ENCODE results near the gene MPZL3.

Gene MPZL3

DNA sequence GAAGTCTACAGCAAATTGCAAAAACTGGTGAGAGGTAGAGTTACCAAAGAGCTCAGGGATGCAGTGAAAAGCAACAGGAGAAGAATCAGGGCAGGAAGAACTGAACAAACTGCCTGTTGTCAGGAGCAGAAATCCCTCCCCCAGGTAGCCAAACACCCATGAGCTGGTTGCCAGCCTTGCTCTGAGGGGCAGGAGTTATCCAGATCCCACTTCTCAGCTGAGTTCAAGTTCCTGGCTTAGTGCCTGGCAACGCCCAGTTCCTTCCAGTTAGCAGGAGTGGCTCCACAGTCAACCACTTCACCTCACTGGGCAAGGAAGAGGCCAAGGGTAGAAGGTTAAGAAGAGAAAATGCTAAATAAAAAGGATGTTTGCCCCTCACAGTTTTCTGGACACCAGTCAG, 13.8 kb upstream of the MPZL3 start:
- in situ Hi-C loops (cut with HindIII; ENCODE audit: low sequenced_read_pairs): no loop called here

- in situ Hi-C loops (cut with HindIII; ENCODE audit: low sequenced_read_pairs): no loop called here
Observed at GRCh38 chr11:118264569-118265465, 12.7 kb upstream of the MPZL3 start.

GRCh38 chr11:118263695-118264568, 11.8 kb upstream of the MPZL3 start, which contains the start of gene MPZL2:
MPZL2 (minus strand) TSS chr11:118264297; CDS start chr11:118264153, 144 bp downstream.
- in situ Hi-C loops (cut with HindIII; ENCODE audit: low sequenced_read_pairs): no loop called here

DNA sequence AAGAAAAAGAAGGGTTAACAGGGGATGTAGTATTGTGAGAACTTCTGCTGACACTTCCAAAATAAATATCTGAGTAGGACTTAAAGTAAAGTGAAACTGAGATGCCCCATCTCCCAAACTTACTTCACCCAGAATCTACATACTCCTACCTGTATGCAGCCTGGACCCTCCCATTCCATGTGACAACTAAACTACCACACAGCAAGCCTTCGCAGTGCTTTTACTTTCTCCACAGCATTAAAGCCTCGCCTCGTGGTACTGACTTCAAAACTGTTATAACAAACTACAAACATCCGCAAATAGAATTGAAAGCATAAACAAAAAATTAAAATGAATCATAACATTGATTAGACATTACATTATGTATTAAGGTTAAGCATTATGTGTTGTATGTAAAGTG, 10.9 kb upstream of the MPZL3 start:
- in situ Hi-C loops (cut with HindIII; ENCODE audit: low sequenced_read_pairs): no loop called here

GRCh38 chr11:118260353-118260752, 8.2 kb upstream of the MPZL3 start:
- in situ Hi-C loops (cut with HindIII; ENCODE audit: low sequenced_read_pairs): no loop called here

DNA sequence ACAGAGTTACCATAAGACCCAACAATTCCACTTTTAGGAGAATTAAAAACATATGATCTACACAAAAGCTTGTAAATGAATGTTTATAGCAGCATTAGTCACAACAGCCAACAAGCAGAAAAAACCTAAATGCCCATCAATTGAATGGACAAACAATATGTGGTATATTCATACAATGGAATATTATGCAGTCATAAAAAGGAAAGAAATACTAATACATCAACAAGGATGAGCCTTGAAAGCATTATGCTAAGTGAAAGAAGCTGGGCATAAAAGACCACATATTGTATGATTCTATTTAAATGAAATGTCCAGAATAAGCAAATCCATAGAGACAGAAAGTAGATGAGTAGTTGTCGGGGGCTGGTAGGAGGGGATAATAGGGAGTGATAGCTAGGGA, 7.0 kb upstream of the MPZL3 start:
- in situ Hi-C loops (cut with HindIII; ENCODE audit: low sequenced_read_pairs): no loop called here

DNA sequence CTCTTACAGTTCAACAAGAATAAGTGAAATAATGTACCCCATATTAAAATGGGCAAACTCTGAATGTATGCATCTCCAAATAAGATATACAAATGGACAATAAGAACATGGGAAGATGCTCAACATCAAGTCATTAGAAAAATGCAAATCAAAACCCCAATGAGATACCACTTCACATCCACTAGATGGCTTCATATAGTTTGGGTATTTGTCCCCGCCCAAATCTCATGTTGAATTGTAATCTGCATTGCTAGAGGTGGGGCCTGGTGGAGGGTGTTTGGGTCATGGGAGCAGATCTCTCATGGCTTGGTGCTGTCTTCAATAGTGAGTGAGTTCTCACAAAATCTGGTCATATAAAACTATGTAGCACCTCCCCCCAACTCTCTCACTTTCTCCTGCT, 6.2 kb upstream of the MPZL3 start:
- in situ Hi-C loops (cut with HindIII; ENCODE audit: low sequenced_read_pairs): no loop called here

- in situ Hi-C loops (cut with HindIII; ENCODE audit: low sequenced_read_pairs): no loop called here
Observed at GRCh38 chr11:118252688-118253087, 523 bp upstream of the MPZL3 start.

DNA sequence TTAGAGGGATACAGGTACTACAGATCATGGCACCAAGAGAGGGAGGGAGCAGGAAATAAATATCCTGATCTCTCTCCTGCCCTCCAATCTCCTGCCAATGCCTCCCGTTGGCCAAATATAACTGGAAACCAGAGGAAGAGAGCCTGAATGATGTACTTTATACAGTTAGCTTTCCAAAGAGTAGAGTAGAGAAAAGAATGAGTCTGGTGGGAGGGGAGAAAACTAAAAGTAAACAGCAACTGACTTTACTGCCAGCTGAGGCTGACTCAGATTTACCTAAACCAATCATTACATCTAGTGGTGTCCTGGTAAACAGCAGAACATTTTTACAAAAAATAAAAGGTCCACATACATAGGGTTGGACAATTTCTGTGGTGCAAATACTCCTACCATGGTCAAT, 5.1 kb downstream of the MPZL3 start:
- in situ Hi-C loops (cut with HindIII; ENCODE audit: low sequenced_read_pairs): no loop called here

DNA sequence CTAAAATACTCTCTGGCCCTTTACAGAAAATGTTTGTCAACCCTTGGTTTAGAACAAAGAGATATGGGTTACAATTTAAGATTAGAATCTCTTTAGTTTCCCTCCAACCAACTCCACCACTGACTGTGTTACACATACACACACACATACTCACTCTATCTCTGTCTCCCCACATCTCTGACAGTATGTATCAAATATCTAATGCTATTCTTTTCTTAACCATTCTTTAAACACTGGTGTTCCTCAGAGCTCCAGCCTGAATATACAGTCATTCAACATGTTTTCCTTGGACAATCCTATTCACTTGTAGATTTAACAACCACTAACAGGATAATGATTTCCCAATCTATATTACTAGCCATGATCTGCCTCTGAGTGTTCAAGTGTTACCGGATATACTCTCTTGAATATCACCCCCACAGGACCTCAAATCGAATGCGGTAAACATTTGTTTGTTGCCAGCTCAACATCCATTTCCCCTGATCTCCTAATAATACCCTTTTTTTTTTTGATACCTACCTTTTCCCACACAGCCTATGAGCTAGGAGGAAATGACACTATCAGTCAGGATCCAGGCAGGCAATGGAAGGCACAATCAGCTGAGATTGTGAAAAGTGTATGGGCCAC, 6.1 kb downstream of the MPZL3 start:
- in situ Hi-C loops (cut with HindIII; ENCODE audit: low sequenced_read_pairs): no loop called here

- in situ Hi-C loops (cut with HindIII; ENCODE audit: low sequenced_read_pairs): no loop called here
Observed at GRCh38 chr11:118243993-118244762, 8.0 kb downstream of the MPZL3 start.

- in situ Hi-C loops (cut with HindIII; ENCODE audit: low sequenced_read_pairs): no loop called here
Observed at GRCh38 chr11:118243161-118243560, 9.0 kb downstream of the MPZL3 start.

DNA sequence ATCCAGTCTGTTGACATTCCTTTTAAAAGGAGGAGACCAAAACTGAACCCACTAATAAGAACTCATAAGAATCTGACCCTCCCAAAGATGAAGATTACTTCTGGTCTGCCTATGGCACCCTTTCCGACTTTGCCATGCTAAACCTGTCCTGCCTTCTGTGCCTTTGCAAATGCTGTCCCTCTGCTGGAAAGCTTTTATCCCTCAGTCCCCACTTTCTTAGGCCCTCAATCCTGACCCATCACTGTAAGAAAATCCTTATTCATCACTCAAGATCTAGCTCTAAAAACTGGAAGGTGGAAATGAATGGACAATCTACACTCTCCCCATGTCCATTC, 10.4 kb downstream of the MPZL3 start:
- in situ Hi-C loops (cut with HindIII; ENCODE audit: low sequenced_read_pairs): no loop called here

- in situ Hi-C loops (cut with HindIII; ENCODE audit: low sequenced_read_pairs): no loop called here
Observed at GRCh38 chr11:118240999-118241763, 11.0 kb downstream of the MPZL3 start.

DNA sequence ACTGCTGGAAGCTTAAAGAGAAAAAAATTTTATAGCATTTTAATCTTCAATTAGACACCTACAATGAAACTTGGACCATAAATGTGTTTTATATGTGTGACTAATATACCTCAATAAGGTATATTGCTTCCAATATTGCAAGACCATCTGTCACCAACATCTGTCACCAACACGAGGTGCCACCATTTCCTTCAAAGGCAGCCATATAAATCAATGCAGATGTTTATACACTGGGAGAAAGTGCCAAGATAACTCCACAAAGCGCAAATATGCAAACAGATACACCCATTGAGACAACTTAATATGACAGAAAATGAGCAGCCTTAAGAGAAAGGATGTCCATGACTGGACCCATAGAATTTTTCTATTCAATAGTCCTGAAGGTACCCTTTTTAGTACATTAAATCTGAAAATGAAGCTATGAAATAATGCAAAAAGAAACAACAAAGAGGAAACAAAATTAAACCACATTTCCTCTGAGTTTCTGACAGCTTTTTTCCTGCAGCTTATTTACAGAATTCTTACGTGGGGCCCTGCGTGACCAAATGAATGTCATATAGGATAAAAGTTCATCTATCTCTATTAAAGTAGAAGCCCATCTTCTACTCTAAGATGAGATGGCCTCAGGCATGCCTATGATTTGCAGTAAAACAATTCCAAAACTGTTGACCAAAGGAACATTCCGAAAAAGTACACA, 12.5 kb downstream of the MPZL3 start:
- in situ Hi-C loops (cut with HindIII; ENCODE audit: low sequenced_read_pairs): no loop called here

GRCh38 chr11:118238929-118239328, 13.2 kb downstream of the MPZL3 start:
- in situ Hi-C loops (cut with HindIII; ENCODE audit: low sequenced_read_pairs): no loop called here

DNA sequence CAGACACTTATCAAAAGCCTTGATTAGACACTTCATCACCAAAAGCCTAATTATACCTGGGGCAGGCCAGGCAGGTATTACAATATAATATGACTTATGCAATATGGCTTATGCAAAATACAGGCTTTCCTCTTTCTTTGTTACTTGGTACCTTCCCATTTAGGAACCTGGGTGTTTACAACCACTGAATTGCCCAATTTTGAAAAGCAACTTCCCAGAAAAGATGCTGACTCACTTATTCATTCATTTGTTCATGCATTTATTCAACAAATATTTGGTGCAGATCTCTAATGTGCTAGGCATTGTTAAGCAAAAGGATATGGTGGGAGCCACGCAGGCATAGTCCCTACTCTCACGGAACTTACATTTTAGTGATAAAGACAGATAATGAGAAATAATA, 13.7 kb downstream of the MPZL3 start:
- in situ Hi-C loops (cut with HindIII; ENCODE audit: low sequenced_read_pairs): no loop called here

DNA sequence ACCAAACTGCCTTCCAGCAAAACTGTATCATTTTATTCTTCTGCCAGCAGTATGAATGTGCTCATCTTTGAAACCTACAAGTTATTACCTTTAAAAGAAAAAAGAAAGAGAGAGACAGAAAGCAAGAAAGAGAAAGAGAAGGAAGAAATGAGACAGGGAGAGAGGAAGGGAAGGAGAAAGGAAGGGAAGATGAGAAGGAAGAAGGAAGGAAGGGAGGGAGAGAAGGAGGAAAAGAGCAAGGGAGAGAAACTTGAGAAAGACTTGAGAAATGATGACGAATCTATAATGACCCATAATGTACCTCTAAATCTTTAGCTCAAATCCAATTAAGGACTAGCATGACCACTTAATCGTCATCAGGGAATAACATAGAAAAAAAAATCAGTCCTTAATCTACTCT, 16.0 kb downstream of the MPZL3 start:
- in situ Hi-C loops (cut with HindIII; ENCODE audit: low sequenced_read_pairs): no loop called here

- in situ Hi-C loops (cut with HindIII; ENCODE audit: low sequenced_read_pairs): no loop called here
Observed at GRCh38 chr11:118234833-118235232, 17.3 kb downstream of the MPZL3 start.
